Natural killer cell (primary cell): ENCODE measurements around the gene SV2C. TPM values are rescaled to one million over a fixed set of nuclear protein-coding genes. Genes with fewer than 3 reads are reported as not detected.

Experiments used
- ATAC-seq, 3 donors: fragments of 150-1000 bp in 2 of 3; fragments of 200-7000 bp in 1 of 3; cut with Tn5 transposase; 1 replicate in 1 of 3; 2 replicates in 2 of 3; pipeline ENCODE4 v1.10.0; 2021; ENCODE audit warnings: mild to moderate bottlenecking in 2 of 3, moderate library complexity in 2 of 3
- DNase-seq, 2 donors: peaks; one replicate each; pipeline versions ENCODE4 v3.0.0 to v3.0.0-alpha.2; 2013 to 2021; ENCODE audit warnings: mixed read lengths in 1 of 2
- H3K27ac ChIP-seq: one replicate; pipeline ENCODE4 v1.5.1; 2013; ENCODE audit warnings: mild to moderate bottlenecking, low read length
- H3K27me3 ChIP-seq: one replicate; pipeline ENCODE4 v1.6.1; 2013; ENCODE audit warnings: low read length; ENCODE audit not compliant: control insufficient read depth, insufficient read depth
- H3K36me3 ChIP-seq: one replicate; pipeline ENCODE4 v1.6.1; 2013; ENCODE audit warnings: low read length; ENCODE audit not compliant: control insufficient read depth, insufficient read depth
- H3K4me1 ChIP-seq: one replicate; pipeline ENCODE4 v1.6.1; 2013; ENCODE audit warnings: low read length; ENCODE audit not compliant: control insufficient read depth, insufficient read depth
- H3K4me3 ChIP-seq: one replicate; pipeline ENCODE4 v1.5.1; 2013; ENCODE audit warnings: low read length
- H3K9me3 ChIP-seq: one replicate; pipeline ENCODE4 v1.6.1; 2013; ENCODE audit warnings: low read length; ENCODE audit not compliant: control insufficient read depth, insufficient read depth
- H3K27ac Mint-ChIP-seq, 2 donors: one replicate each; pipeline ENCODE4 v1.8.0; 2022; ENCODE audit warnings: mild to moderate bottlenecking in 2 of 2, mixed read lengths in 2 of 2, moderate library complexity in 1 of 2
- H3K27me3 Mint-ChIP-seq, 2 donors: one replicate each; pipeline ENCODE4 v1.8.0; 2022; ENCODE audit warnings: low read depth in 2 of 2, mixed read lengths in 2 of 2
- H3K36me3 Mint-ChIP-seq: one replicate; pipeline ENCODE4 v1.8.0; 2022; ENCODE audit warnings: mixed read lengths
- H3K4me1 Mint-ChIP-seq, 2 donors: one replicate each; pipeline ENCODE4 v1.8.0; 2022; ENCODE audit warnings: mixed read lengths in 2 of 2
- H3K4me3 Mint-ChIP-seq: one replicate; pipeline ENCODE4 v1.8.0; 2022; ENCODE audit warnings: mild to moderate bottlenecking, moderate library complexity, mixed read lengths
- H3K9me3 Mint-ChIP-seq, 2 donors: one replicate each; pipeline ENCODE4 v1.8.0; 2022; ENCODE audit warnings: mixed read lengths in 2 of 2
- CTCF ChIP-seq: fragments of 200-600 bp; IDR thresholded peaks from one replicate; pipeline ENCODE4 v1.8.0; 2022; ENCODE audit warnings: antibody characterized with exemption
- WGBS: methylation state at CpG from one replicate; pipeline ENCODE4 v1.1.7; 2013; ENCODE audit warnings: missing lambda C conversion rate; ENCODE audit not compliant: insufficient coverage; 5-methylcytosine and 5-hydroxymethylcytosine counted together
- intact Hi-C: fragments of 100-400 bp; cut with micrococcal nuclease; formaldehyde crosslinking; loops from one replicate; pipeline ENCODE4 v1.14.2; 2022
- total RNA-seq, 4 donors: library from RNA; stranded (reverse); fragments of 120-200 nt in 1 of 4; gene quantifications; one replicate each; pipeline versions ENCODE4 v1.2.3 to v1.2.4, GENCODE V29; 2013 to 2022

SV2C gene
- total RNA-seq, 3 donors from 2014 or later (not counting 1 experiment from before 2014, with no cell fraction given), result not detected

GRCh38 chr5:76081811-76082771 is 1.1 kb upstream of the SV2C start:
- Histone ChIP-seq H3K9me3 (no peaks in the 10 kb centered on the region), H3K27ac (no peak overlapping the region), H3K4me1 (peaks cover 30% of the 10 kb centered on the region), H3K36me3 (no peaks in the 10 kb centered on the region), H3K4me3 (no peak overlapping the region), H3K27me3 (peaks cover 26% of the 10 kb centered on the region)
- Mint-ChIP-seq H3K9me3 (no peaks in the 10 kb centered on the region), H3K36me3 (no peaks in the 10 kb centered on the region), H3K4me1 (peaks cover 7 to 27% of the 10 kb centered on the region in 2 donors), H3K27ac (no peak overlapping the region), H3K27me3 (peaks cover 79 to 87% of the 10 kb centered on the region in 2 donors), H3K4me3 (peak overlapping the region; percentile 64)
- ATAC-seq (no peak), DNase-seq (no peak)
- intact Hi-C loops, result no loop called here
- TF ChIP-seq CTCF, result no peak
- WGBS, result 7% methylated on average over 45 of the region's 45 CpGs

GRCh38 chr5:76083555-76084495 is 642 bp downstream of the SV2C start:
- H3K4me3 ChIP-seq, result no peak overlapping the region
- H3K4me1 Mint-ChIP-seq, result peaks cover 7 to 27% of the 10 kb centered on the region in 2 donors

GRCh38 chr5:76084496-76085242 is 1.5 kb downstream of the SV2C start:
- Histone ChIP-seq H3K27ac (no peak overlapping the region), H3K27me3 (peaks cover 30% of the 10 kb centered on the region), H3K36me3 (no peaks in the 10 kb centered on the region), H3K4me3 (no peak overlapping the region), H3K9me3 (no peaks in the 10 kb centered on the region), H3K4me1 (peaks cover 30% of the 10 kb centered on the region)
- ATAC-seq (peak in 2 of 3 donors; percentile 31 to 62), DNase-seq (peak in 1 of 2 donors; percentile 37)
- Mint-ChIP-seq H3K36me3 (no peaks in the 10 kb centered on the region), H3K27me3 (peaks cover 66 to 77% of the 10 kb centered on the region in 2 donors), H3K4me1 (peaks cover 7 to 27% of the 10 kb centered on the region in 2 donors), H3K4me3 (peak overlapping the region; percentile 69), H3K27ac (no peak overlapping the region), H3K9me3 (no peaks in the 10 kb centered on the region)
- TF ChIP-seq CTCF, result no peak
- intact Hi-C loops, result no loop called here
- WGBS, result 2% methylated on average over 74 of the region's 74 CpGs

More at GRCh38 chr5:76083555-76084495, 642 bp downstream of the SV2C start:
- no peak for TF ChIP-seq CTCF
- Histone ChIP-seq H3K27me3 (peaks cover 30% of the 10 kb centered on the region), H3K9me3 (no peaks in the 10 kb centered on the region), H3K36me3 (no peaks in the 10 kb centered on the region), H3K4me1 (peaks cover 30% of the 10 kb centered on the region), H3K27ac (no peak overlapping the region)
- Mint-ChIP-seq H3K9me3 (no peaks in the 10 kb centered on the region), H3K36me3 (no peaks in the 10 kb centered on the region), H3K27ac (no peak overlapping the region), H3K27me3 (peaks cover 70 to 77% of the 10 kb centered on the region in 2 donors), H3K4me3 (peak overlapping the region; percentile 69)
- intact Hi-C loops, result no loop called here
- WGBS, result 3% methylated on average over 50 of the region's 50 CpGs
- DNase-seq (peak in 1 of 2 donors; percentile 16), ATAC-seq (no peak)
